Mucosa of rectum (tissue), 2 donors: ENCODE data around the gene TMEM40.
"Not testable (repeated sequence)": the region's sequence is repeated elsewhere in the genome, so short reads cannot be mapped to it uniquely, and the experiment has no call there.

ENCODE experiments used
- H3K27ac ChIP-seq, 2 donors: one replicate each; pipeline ENCODE4 v1.7.0; 2013; ENCODE audit warnings: inconsistent platforms in 2 of 2, low read depth in 2 of 2, low read length in 2 of 2
- H3K27me3 ChIP-seq, 2 donors: one replicate each; pipeline ENCODE4 v1.7.0; 2013; ENCODE audit warnings: low read length in 2 of 2; ENCODE audit not compliant: control insufficient read depth in 2 of 2, insufficient read depth in 2 of 2
- H3K36me3 ChIP-seq, 2 donors: one replicate each; pipeline ENCODE4 v1.7.0; 2013; ENCODE audit warnings: low read length in 2 of 2; ENCODE audit not compliant: control insufficient read depth in 2 of 2, insufficient read depth in 2 of 2
- H3K4me1 ChIP-seq, 2 donors: one replicate each; pipeline ENCODE4 v1.7.0; 2013; ENCODE audit warnings: low read length in 2 of 2, mild to moderate bottlenecking in 1 of 2; ENCODE audit not compliant: control insufficient read depth in 2 of 2, insufficient read depth in 2 of 2
- H3K4me3 ChIP-seq, 2 donors: one replicate each; pipeline ENCODE4 v1.7.0; 2013; ENCODE audit warnings: low read length in 2 of 2
- H3K9ac ChIP-seq, 2 donors: one replicate each; pipeline ENCODE4 v1.7.0; 2013; ENCODE audit warnings: low read length in 2 of 2, low read depth in 1 of 2, mild to moderate bottlenecking in 1 of 2
- H3K9me3 ChIP-seq, 2 donors: one replicate each; pipeline ENCODE4 v1.7.0; 2013; ENCODE audit warnings: low read length in 2 of 2; ENCODE audit not compliant: control insufficient read depth in 2 of 2
- donor health status: healthy.
- donor health status: Normal muscosa, but diverticular disease.

TMEM40 gene

GRCh38 chr3:12796171-12797123, 37.4 kb upstream of the TMEM40 start, which contains the start of gene CAND2:
TSS of gene CAND2 (plus strand) at chr3:12796680. CDS start at chr3:12796721, 41 bp downstream.
- H3K4me3 ChIP-seq = peak within 1 kb of the TSS; percentile 71
- peak within 1 kb of the TSS in 1 of 2 donors; percentile 48 for H3K27ac ChIP-seq
- peak within 1 kb of the TSS; percentile 47 to 57 for H3K9ac ChIP-seq
- H3K4me1 ChIP-seq = peaks cover 3% of the 10 kb centered on the region in 2 donors
- H3K36me3 ChIP-seq = no peaks in the 10 kb centered on the region
- H3K9me3 ChIP-seq = no peaks in the 10 kb centered on the region
- H3K27me3 ChIP-seq = peaks cover 4 to 5% of the 10 kb centered on the region in 2 donors

DNA sequence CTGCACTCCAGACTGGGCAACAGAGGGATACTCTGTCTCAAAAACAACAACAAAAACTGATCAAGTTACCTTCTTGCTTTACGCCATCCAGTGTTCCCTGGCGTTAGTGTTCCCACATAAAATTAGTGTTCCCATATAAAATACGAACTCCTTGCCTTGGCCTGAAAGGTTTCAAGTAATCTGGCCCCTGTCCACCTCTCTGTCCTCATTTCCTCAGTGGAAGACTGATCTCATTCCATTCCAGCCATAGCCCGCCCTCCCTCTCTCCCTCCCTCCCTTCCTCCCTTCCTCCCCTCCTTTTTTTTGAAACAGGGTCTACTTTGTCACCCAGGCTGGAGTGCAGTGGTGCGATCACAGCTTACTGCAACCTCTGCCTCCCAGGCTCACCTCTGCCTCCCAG, 34.6 kb upstream of the TMEM40 start:
- H3K36me3 ChIP-seq = no peaks in the 10 kb centered on the region
- no peak overlapping the region for H3K4me3 ChIP-seq
- peaks cover 3% of the 10 kb centered on the region in 2 donors for H3K4me1 ChIP-seq
- peaks cover 4 to 5% of the 10 kb centered on the region in 2 donors for H3K27me3 ChIP-seq
- no peak overlapping the region for H3K27ac ChIP-seq
- H3K9me3 ChIP-seq = no peaks in the 10 kb centered on the region
- H3K9ac ChIP-seq = no peak overlapping the region

- Histone ChIP-seq H3K9ac (no peak overlapping the region), H3K9me3 (no peaks in the 10 kb centered on the region), H3K27me3 (peaks cover 3 to 4% of the 10 kb centered on the region in 2 donors), H3K27ac (no peak overlapping the region), H3K4me1 (peaks cover 3% of the 10 kb centered on the region in 2 donors), H3K4me3 (no peak overlapping the region), H3K36me3 (no peaks in the 10 kb centered on the region)
Observed at GRCh38 chr3:12791430-12791829, 32.4 kb upstream of the TMEM40 start.

- H3K4me1 ChIP-seq, H3K27me3 ChIP-seq, H3K27ac ChIP-seq, H3K9ac ChIP-seq, H3K9me3 ChIP-seq, H3K36me3 ChIP-seq, H3K4me3 ChIP-seq: not testable (repeated sequence)
Observed at GRCh38 chr3:12787967-12788690, 29.1 kb upstream of the TMEM40 start.

- not testable (repeated sequence) for H3K4me1 ChIP-seq, H3K9me3 ChIP-seq, H3K36me3 ChIP-seq, H3K4me3 ChIP-seq, H3K9ac ChIP-seq, H3K27ac ChIP-seq, H3K27me3 ChIP-seq
Observed at GRCh38 chr3:12787346-12787745, 28.3 kb upstream of the TMEM40 start.

- no peak overlapping the region for H3K9ac ChIP-seq
- H3K9me3 ChIP-seq = no peaks in the 10 kb centered on the region
- H3K27ac ChIP-seq = no peak overlapping the region
- H3K4me1 ChIP-seq = no peaks in the 10 kb centered on the region
- no peaks in the 10 kb centered on the region for H3K36me3 ChIP-seq
- H3K4me3 ChIP-seq = no peak overlapping the region
- peaks cover 2 to 4% of the 10 kb centered on the region in 2 donors for H3K27me3 ChIP-seq
Observed at GRCh38 chr3:12785096-12785495, 26.0 kb upstream of the TMEM40 start.

GRCh38 chr3:12782172-12782815, 23.2 kb upstream of the TMEM40 start:
- no peak overlapping the region for H3K4me3 ChIP-seq
- no peaks in the 10 kb centered on the region for H3K9me3 ChIP-seq
- peaks cover 2 to 4% of the 10 kb centered on the region in 2 donors for H3K27me3 ChIP-seq
- no peaks in the 10 kb centered on the region for H3K4me1 ChIP-seq
- H3K27ac ChIP-seq = no peak overlapping the region
- H3K9ac ChIP-seq = no peak overlapping the region
- no peaks in the 10 kb centered on the region for H3K36me3 ChIP-seq

DNA sequence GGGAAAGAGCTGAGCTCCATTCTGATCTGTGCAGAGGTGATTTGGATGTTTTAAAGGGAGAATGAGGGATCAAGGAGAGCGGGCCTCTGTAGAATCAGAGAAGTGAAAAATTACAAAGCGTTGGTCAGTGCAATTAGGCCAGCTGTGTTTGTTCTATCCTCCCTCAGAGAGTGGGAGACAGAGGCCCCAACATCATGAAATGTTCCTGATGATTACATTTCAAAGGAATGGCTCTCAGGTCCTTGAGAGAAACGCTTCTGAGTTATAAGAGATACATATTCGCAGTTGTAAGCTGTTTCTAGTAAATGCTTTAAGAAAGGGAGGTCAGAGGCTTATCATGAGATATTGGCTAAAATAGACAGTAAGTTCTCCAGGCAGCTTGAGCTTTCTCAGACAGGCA, 21.7 kb upstream of the TMEM40 start:
- no peak overlapping the region for H3K4me3 ChIP-seq
- H3K36me3 ChIP-seq = no peaks in the 10 kb centered on the region
- no peaks in the 10 kb centered on the region for H3K9me3 ChIP-seq
- H3K9ac ChIP-seq = no peak overlapping the region
- no peak overlapping the region for H3K27ac ChIP-seq
- H3K27me3 ChIP-seq = peaks cover under 1 to 2% of the 10 kb centered on the region in 2 donors
- no peaks in the 10 kb centered on the region for H3K4me1 ChIP-seq

GRCh38 chr3:12777171-12777570, 18.1 kb upstream of the TMEM40 start:
- no peak overlapping the region for H3K9ac ChIP-seq
- H3K36me3 ChIP-seq = no peaks in the 10 kb centered on the region
- no peak overlapping the region for H3K4me3 ChIP-seq
- H3K27me3 ChIP-seq = no peaks in the 10 kb centered on the region
- H3K27ac ChIP-seq = no peak overlapping the region
- H3K9me3 ChIP-seq = no peaks in the 10 kb centered on the region
- no peaks in the 10 kb centered on the region for H3K4me1 ChIP-seq

DNA sequence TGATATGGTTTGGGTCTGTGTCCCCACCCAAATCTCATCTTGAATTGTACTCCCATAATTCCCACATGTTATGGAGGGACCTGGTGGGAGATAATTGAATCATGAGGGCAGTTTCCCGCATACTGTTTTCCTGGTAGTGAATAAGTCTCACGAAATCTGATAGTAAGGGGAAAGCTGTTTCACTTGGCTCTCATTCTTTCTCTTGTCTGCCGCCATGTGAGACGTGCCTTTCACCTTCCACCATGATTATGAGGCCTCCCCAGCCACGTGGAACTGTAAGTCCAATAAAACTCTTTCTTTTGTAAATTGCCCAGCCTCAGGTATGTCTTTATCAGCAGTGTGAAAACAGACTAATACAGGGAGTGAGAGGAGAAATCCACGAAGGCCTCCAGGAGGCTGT, 16.9 kb upstream of the TMEM40 start:
- not testable (repeated sequence) for H3K27me3 ChIP-seq, H3K4me1 ChIP-seq, H3K36me3 ChIP-seq, H3K9me3 ChIP-seq, H3K27ac ChIP-seq, H3K9ac ChIP-seq, H3K4me3 ChIP-seq
